ENCODE data around the gene MALAT1. TPM values are rescaled to one million over a fixed set of nuclear protein-coding genes. Genes with fewer than 3 reads are reported as not detected.
"Not testable (repeated sequence)": the region's sequence is repeated elsewhere in the genome, so short reads cannot be mapped to it uniquely, and the experiment has no call there.

Gene MALAT1
- total and polyA plus RNA-seq, 11 donors, result 1,047 to 9,662 (median 6,450) TPM

GRCh38 chr11:65454311-65454695 is 44.5 kb upstream of the MALAT1 start:
- Histone ChIP-seq H3K4me1 (peaks cover 0 to 34% (median 15%) of the 10 kb centered on the region in 12 donors), H3K36me3 (no peaks in the 10 kb centered on the region), H3K9me3 (no peaks in the 10 kb centered on the region), H3K27me3 (no peaks in the 10 kb centered on the region), H3K4me3 (peak overlapping the region in 11 of 12 donors; percentile 33 to 67 (median 56)), H3K27ac (peak overlapping the region in 11 of 12 donors; percentile 77 to 92 (median 83))
- WGBS, 4 donors, result 70 to 76% (median 72%) methylated on average over 10 of the region's 10 CpGs
- TF ChIP-seq POLR2A (IDR thresholded peaks at IDR 0.05), result no peak
- no peak for TF ChIP-seq CTCF (IDR thresholded peaks at IDR 0.05)
- DNase-seq (no peak), ATAC-seq (peak in 2 of 4 donors; percentile 5 to 9)
- intact Hi-C loops (cut with DNase I), result no loop called here

GRCh38 chr11:65454696-65455456 is 44.0 kb upstream of the MALAT1 start:
- intact Hi-C loops (cut with DNase I), result no loop called here
- H3K4me1 ChIP-seq, result peaks cover 0 to 34% (median 15%) of the 10 kb centered on the region in 12 donors
- peak overlapping the region; percentile 39 to 92 (median 82) for H3K27ac ChIP-seq
- TF ChIP-seq CTCF (IDR thresholded peaks at IDR 0.05) (peak in 4 of 12 donors; percentile 16 to 28 (median 24)), POLR2A (IDR thresholded peaks at IDR 0.05) (peak; percentile 79 to 91)
- peak; percentile 90 to 95 (median 93) for DNase-seq
- no peaks in the 10 kb centered on the region for H3K27me3 ChIP-seq
- WGBS, 4 donors, result 6 to 11% (median 8%) methylated on average over 40 to 47 of the region's 47 CpGs
- no peaks in the 10 kb centered on the region for H3K36me3 ChIP-seq
- no peaks in the 10 kb centered on the region for H3K9me3 ChIP-seq
- ATAC-seq, result peak; percentile 89 to 97 (median 93)
- H3K4me3 ChIP-seq, result peak overlapping the region; percentile 6 to 67 (median 54)

GRCh38 chr11:65456418-65456817 is 42.4 kb upstream of the MALAT1 start:
- 95 to 98% (median 96%) methylated on average over 3 of the region's 3 CpGs for WGBS, 4 donors
- no peak for DNase-seq
- Histone ChIP-seq H3K27me3 (no peaks in the 10 kb centered on the region), H3K9me3 (no peaks in the 10 kb centered on the region), H3K27ac (no peak overlapping the region), H3K4me1 (peaks cover 0 to 34% (median 15%) of the 10 kb centered on the region in 12 donors), H3K4me3 (no peak overlapping the region), H3K36me3 (no peaks in the 10 kb centered on the region)
- intact Hi-C loops (cut with DNase I), result no loop called here
- no peak for ATAC-seq
- TF ChIP-seq POLR2A (IDR thresholded peaks at IDR 0.05), result no peak
- TF ChIP-seq CTCF (IDR thresholded peaks at IDR 0.05), result no peak

- no peaks in the 10 kb centered on the region for H3K27me3 ChIP-seq
- no peak overlapping the region for H3K27ac ChIP-seq
- no peak for TF ChIP-seq CTCF (IDR thresholded peaks at IDR 0.05)
- TF ChIP-seq POLR2A (IDR thresholded peaks at IDR 0.05), result no peak
- H3K4me3 ChIP-seq, result no peak overlapping the region
- H3K4me1 ChIP-seq, result peaks cover 0 to 14% (median 8%) of the 10 kb centered on the region in 12 donors
- intact Hi-C loops (cut with DNase I), result no loop called here
- H3K36me3 ChIP-seq, result no peaks in the 10 kb centered on the region
- 88 to 94% (median 89%) methylated on average over 7 of the region's 7 CpGs for WGBS, 4 donors
- ATAC-seq (no peak), DNase-seq (no peak)
- no peaks in the 10 kb centered on the region for H3K9me3 ChIP-seq
Measured at GRCh38 chr11:65459552-65459951, 39.3 kb upstream of the MALAT1 start.

GRCh38 chr11:65465471-65465870 is 33.4 kb upstream of the MALAT1 start:
- H3K27me3 ChIP-seq, DNase-seq, ATAC-seq, H3K36me3 ChIP-seq, H3K9me3 ChIP-seq, H3K4me3 ChIP-seq: not testable (repeated sequence)
- intact Hi-C loops (cut with DNase I), result loop anchor here in 5 of 10 donors (2.0 to 5.0 kb wide), 5 partner anchors 48 to 93 kb away; partner anchors contain the start of gene SLC25A45 (in 1 of the 5)
- 92 to 95% (median 93%) methylated on average over 18 of the region's 18 CpGs for WGBS, 4 donors
- H3K27ac ChIP-seq, result peak overlapping the region in 1 of 12 donors; percentile 20
- H3K4me1 ChIP-seq, result peaks cover 0 to 16% (median 6%) of the 10 kb centered on the region in 12 donors

Data from heart left ventricle (tissue), 16 donors.